GM19099 (cell line): Measurements from ENCODE around the gene CACNG5.

Source experiments
- POLR2A ChIP-seq: IDR thresholded peaks from 3 replicates; pipeline ENCODE4 v1.6.1; 2011; ENCODE audit warnings: low read depth; ENCODE audit not compliant: insufficient read length; ENCODE audit errors: extremely low read depth

CACNG5 gene

DNA sequence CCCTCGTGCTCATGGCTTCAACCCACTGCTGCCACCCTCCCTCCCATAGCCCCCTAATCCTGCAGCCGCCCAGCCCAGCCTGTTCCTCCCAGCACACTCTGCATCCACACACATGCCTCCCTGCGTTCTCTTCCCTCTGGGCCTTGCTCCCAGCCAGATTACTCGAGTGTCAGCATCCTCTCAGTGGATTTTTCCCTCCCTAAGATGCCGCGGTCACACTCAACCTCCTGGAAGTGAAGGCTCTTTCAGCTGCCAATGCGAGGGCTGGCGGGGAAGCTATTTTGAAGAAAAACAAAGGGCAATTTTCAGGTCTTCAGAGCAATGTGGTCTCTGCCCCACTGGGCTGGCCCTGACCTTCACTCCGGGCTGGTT lies 23.2 kb upstream of the CACNG5 start:
- TF ChIP-seq POLR2A, result no peak

- no peak for TF ChIP-seq POLR2A
Measured at GRCh38 chr17:66812571-66812970, 22.3 kb upstream of the CACNG5 start.

- no peak for TF ChIP-seq POLR2A
Measured at GRCh38 chr17:66813296-66813695, 21.6 kb upstream of the CACNG5 start.

GRCh38 chr17:66814026-66814425 lies 20.9 kb upstream of the CACNG5 start:
- TF ChIP-seq POLR2A, result no peak

- no peak for TF ChIP-seq POLR2A
Measured at GRCh38 chr17:66814570-66814969, 20.3 kb upstream of the CACNG5 start.

DNA sequence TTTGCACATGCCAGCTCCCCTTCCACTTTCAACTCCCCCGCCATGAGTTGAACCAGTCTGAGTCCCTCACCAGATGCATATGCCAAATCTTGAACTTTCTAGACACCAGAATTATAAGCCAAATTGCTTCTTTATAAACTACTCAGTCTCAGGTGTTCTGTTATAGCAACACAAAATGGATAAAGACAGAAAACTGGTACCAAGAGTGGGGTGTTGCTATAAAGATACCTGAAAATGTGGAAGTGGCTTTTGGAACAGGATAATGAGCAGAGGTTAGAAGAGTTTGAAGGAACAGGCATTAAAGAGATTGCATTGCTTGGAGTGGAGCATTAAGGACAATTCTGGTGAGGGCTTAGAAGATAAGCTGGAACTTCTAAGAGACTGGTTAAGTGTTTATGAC lies 17.2 kb upstream of the CACNG5 start:
- no peak for TF ChIP-seq POLR2A

GRCh38 chr17:66819466-66819865 lies 15.5 kb upstream of the CACNG5 start:
- no peak for TF ChIP-seq POLR2A

- no peak for TF ChIP-seq POLR2A
Measured at GRCh38 chr17:66822009-66822408, 12.9 kb upstream of the CACNG5 start.

DNA sequence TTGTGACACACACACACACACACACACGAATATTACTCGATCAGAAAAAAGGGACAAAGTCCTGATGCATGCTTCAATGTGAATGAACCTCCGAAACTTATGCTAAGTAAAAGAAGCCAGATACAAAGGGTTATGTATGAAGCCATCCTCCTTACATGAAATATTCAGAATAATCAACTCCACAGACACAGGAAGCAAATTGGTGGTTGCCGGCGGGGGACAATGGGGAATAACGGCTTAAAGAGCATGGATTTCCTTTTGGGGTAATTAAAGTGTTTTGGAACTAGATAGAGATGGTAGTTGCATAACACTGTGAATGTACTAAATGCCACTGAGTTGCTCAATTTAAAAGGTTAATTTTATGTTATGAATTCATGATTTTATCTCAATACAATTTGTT lies 8.1 kb upstream of the CACNG5 start:
- TF ChIP-seq POLR2A, result no peak

- TF ChIP-seq POLR2A, result no peak
Measured at GRCh38 chr17:66829386-66829864, 5.5 kb upstream of the CACNG5 start.

DNA sequence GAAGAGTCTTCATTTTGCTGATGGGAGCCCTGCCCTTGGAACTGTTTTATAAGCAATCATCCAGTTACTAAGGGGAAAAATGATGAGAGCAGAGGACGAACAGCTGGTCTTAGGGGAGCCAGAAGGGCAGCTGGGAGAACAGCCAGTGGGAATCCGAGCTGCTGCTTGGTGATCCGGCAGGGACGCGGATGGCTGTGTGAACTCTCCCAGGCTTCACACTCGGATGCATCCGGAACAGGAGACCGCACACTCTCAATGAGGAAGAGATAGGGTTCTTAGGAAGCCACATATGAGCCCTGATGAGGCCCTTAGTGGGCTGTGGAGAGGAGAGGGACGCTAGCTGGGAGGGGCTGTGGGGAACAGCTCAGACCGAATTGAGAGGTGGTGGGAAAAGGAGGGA lies 5.0 kb upstream of the CACNG5 start:
- TF ChIP-seq POLR2A, result no peak

DNA sequence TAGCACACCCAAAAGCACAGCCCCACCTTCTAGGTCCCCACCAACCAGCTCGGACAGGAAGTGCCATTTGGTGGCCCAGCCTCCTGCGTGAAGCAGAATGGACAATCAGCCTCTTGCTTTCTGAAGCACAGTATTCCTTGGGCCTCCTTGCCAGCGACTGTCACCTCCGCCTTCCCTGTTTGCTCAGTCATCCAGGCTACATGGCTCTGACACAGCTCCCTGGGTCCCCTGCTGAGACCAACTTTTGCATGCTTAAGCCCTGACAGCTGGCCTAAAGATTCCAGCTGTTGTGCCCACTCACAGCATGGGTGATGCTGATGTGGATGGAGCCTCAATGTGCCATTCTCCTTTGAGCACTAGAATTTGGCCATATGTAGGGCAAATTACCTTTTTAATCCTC lies 4.5 kb upstream of the CACNG5 start:
- no peak for TF ChIP-seq POLR2A

- no peak for TF ChIP-seq POLR2A
Measured at GRCh38 chr17:66831383-66832210, 3.3 kb upstream of the CACNG5 start.

- no peak for TF ChIP-seq POLR2A
Measured at GRCh38 chr17:66833201-66833600, 1.7 kb upstream of the CACNG5 start.

- TF ChIP-seq POLR2A, result no peak
Measured at GRCh38 chr17:66834426-66834918, 445 bp upstream of the CACNG5 start.

GRCh38 chr17:66835476-66835875 lies 559 bp downstream of the CACNG5 start:
- TF ChIP-seq POLR2A, result no peak
